Suprapubic skin (tissue), 4 donors: Measurements from ENCODE around the gene TRIM56. TPM values are rescaled to one million over a fixed set of nuclear protein-coding genes. Genes with fewer than 3 reads are reported as not detected.
"Not testable (repeated sequence)": the region's sequence is repeated elsewhere in the genome, so short reads cannot be mapped to it uniquely, and the experiment has no call there.

Experiments used
- DNase-seq, 2 donors: peaks; one replicate each; pipeline ENCODE4 v3.0.0-alpha.2; 2019; ENCODE audit warnings: low spot score in 2 of 2
- H3K27ac ChIP-seq: fragments of 200-600 bp; sonication (generic); one replicate; pipeline ENCODE4 v1.5.1; 2019
- H3K27me3 ChIP-seq: fragments of 200-600 bp; sonication (generic); one replicate; pipeline ENCODE4 v1.5.1; 2019
- H3K36me3 ChIP-seq: fragments of 200-600 bp; sonication (generic); one replicate; pipeline ENCODE4 v1.5.1; 2019
- H3K4me1 ChIP-seq: fragments of 200-600 bp; sonication (generic); one replicate; pipeline ENCODE4 v1.5.1; 2019
- H3K4me3 ChIP-seq: fragments of 200-600 bp; sonication (generic); one replicate; pipeline ENCODE4 v1.5.1; 2019; ENCODE audit warnings: mild to moderate bottlenecking
- H3K9me3 ChIP-seq: fragments of 200-600 bp; sonication (generic); one replicate; pipeline ENCODE4 v1.5.1; 2019
- CTCF ChIP-seq, 2 donors: fragments of 200-600 bp in 1 of 2; fragments of 450-650 bp in 1 of 2; sonication (generic) in 1 of 2; IDR thresholded peaks; one replicate each; pipeline ENCODE4 v1.5.1; 2016 to 2019; ENCODE audit warnings: antibody characterized with exemption in 2 of 2, mild to moderate bottlenecking in 1 of 2, moderate library complexity in 1 of 2
- EP300 ChIP-seq: sonication (generic); formaldehyde crosslinking; IDR thresholded peaks from one replicate; pipeline ENCODE4 v1.6.1; 2017; ENCODE audit warnings: antibody characterized with exemption
- POLR2A ChIP-seq, 2 donors: fragments of 450-650 bp; IDR thresholded peaks; one replicate each; pipeline ENCODE4 v1.6.1; 2017; ENCODE audit warnings: antibody characterized with exemption in 2 of 2, mild to moderate bottlenecking in 2 of 2, moderate library complexity in 2 of 2
- POLR2AphosphoS5 ChIP-seq, 3 donors: sonication (generic); formaldehyde crosslinking; IDR thresholded peaks; one replicate each; pipeline ENCODE4 v1.6.1; 2017; ENCODE audit warnings: antibody characterized with exemption in 3 of 3
- WGBS: methylation state at CpG from one replicate; pipeline ENCODE4 v1.1.5; 2018; 5-methylcytosine and 5-hydroxymethylcytosine counted together
- total RNA-seq, 4 donors: library from RNA; depleted of rRNA; stranded (reverse); fragments of >200 nt; gene quantifications; one replicate each; pipeline ENCODE4 v1.1.0, GENCODE V29; 2016

The TRIM56 gene
- total RNA-seq, 4 donors from 2014 or later = 12.1 to 28.9 (median 17.8) TPM

- peak overlapping the region; percentile 35 for H3K27ac ChIP-seq
- no peaks in the 10 kb centered on the region for H3K9me3 ChIP-seq
- TF ChIP-seq EP300 = no peak
- no peak for TF ChIP-seq POLR2A (IDR thresholded peaks at IDR 0.05)
- TF ChIP-seq CTCF (IDR thresholded peaks at IDR 0.05) = no peak
- TF ChIP-seq POLR2AphosphoS5 (IDR thresholded peaks at IDR 0.05) = no peak
- H3K4me3 ChIP-seq = no peak overlapping the region
- DNase-seq = no peak
- no peaks in the 10 kb centered on the region for H3K27me3 ChIP-seq
- H3K36me3 ChIP-seq = no peaks in the 10 kb centered on the region
- peaks cover 23% of the 10 kb centered on the region for H3K4me1 ChIP-seq
- WGBS = 61% methylated on average over 6 of the region's 6 CpGs
Observed at GRCh38 chr7:101109368-101109767, 24.1 kb downstream of the TRIM56 start.

GRCh38 chr7:101111261-101111660 lies 26.0 kb downstream of the TRIM56 start:
- no peak for TF ChIP-seq POLR2A (IDR thresholded peaks at IDR 0.05)
- no peak for DNase-seq
- Histone ChIP-seq H3K4me3 (no peak overlapping the region), H3K9me3 (no peaks in the 10 kb centered on the region), H3K4me1 (peaks cover 17% of the 10 kb centered on the region), H3K27ac (peak overlapping the region; percentile 62), H3K36me3 (no peaks in the 10 kb centered on the region), H3K27me3 (no peaks in the 10 kb centered on the region)
- 77% methylated on average over 5 of the region's 5 CpGs for WGBS

- no peak overlapping the region for H3K4me3 ChIP-seq
- no peak for DNase-seq
- peaks cover 17% of the 10 kb centered on the region for H3K4me1 ChIP-seq
- 70% methylated on average over 10 of the region's 11 CpGs for WGBS
- H3K36me3 ChIP-seq = no peaks in the 10 kb centered on the region
- H3K27ac ChIP-seq = peak overlapping the region; percentile 62
- H3K9me3 ChIP-seq = no peaks in the 10 kb centered on the region
- H3K27me3 ChIP-seq = no peaks in the 10 kb centered on the region
- TF ChIP-seq CTCF (IDR thresholded peaks at IDR 0.05) = no peak
- no peak for TF ChIP-seq POLR2A (IDR thresholded peaks at IDR 0.05)
- peak in 1 of 3 donors; percentile 56 for TF ChIP-seq POLR2AphosphoS5 (IDR thresholded peaks at IDR 0.05)
Observed at GRCh38 chr7:101112233-101112632, 27.0 kb downstream of the TRIM56 start.

- H3K4me3 ChIP-seq, H3K36me3 ChIP-seq, DNase-seq, H3K9me3 ChIP-seq, H3K27ac ChIP-seq, H3K27me3 ChIP-seq: not testable (repeated sequence)
- WGBS = 97% methylated on average over 7 of the region's 7 CpGs
- H3K4me1 ChIP-seq = peaks cover 17% of the 10 kb centered on the region
Observed at GRCh38 chr7:101113140-101113539, 27.9 kb downstream of the TRIM56 start.

- no peak overlapping the region for H3K27ac ChIP-seq
- H3K36me3 ChIP-seq = no peaks in the 10 kb centered on the region
- no peak overlapping the region for H3K4me3 ChIP-seq
- WGBS = 86% methylated on average over 11 of the region's 11 CpGs
- no peaks in the 10 kb centered on the region for H3K9me3 ChIP-seq
- H3K4me1 ChIP-seq = peaks cover 11% of the 10 kb centered on the region
- DNase-seq = no peak
- no peaks in the 10 kb centered on the region for H3K27me3 ChIP-seq
- TF ChIP-seq POLR2A (IDR thresholded peaks at IDR 0.05) (no peak), EP300 (no peak), POLR2AphosphoS5 (IDR thresholded peaks at IDR 0.05) (no peak), CTCF (IDR thresholded peaks at IDR 0.05) (no peak)
Observed at GRCh38 chr7:101113836-101114235, 28.6 kb downstream of the TRIM56 start.

GRCh38 chr7:101114492-101114891 lies 29.2 kb downstream of the TRIM56 start:
- 52% methylated on average over 8 of the region's 8 CpGs for WGBS
- Histone ChIP-seq H3K9me3 (no peaks in the 10 kb centered on the region), H3K36me3 (no peaks in the 10 kb centered on the region), H3K27ac (no peak overlapping the region), H3K27me3 (no peaks in the 10 kb centered on the region), H3K4me1 (peaks cover 4% of the 10 kb centered on the region), H3K4me3 (no peak overlapping the region)
- TF ChIP-seq POLR2AphosphoS5 (IDR thresholded peaks at IDR 0.05) = no peak
- TF ChIP-seq EP300 = no peak
- no peak for TF ChIP-seq POLR2A (IDR thresholded peaks at IDR 0.05)
- TF ChIP-seq CTCF (IDR thresholded peaks at IDR 0.05) = no peak
- DNase-seq = no peak
